OCI-LY7 (cell line): ENCODE results near the gene AFTPH. TPM values are rescaled to one million over a fixed set of nuclear protein-coding genes. Genes with fewer than 3 reads are reported as not detected.

ENCODE experiments used
- BruUV-seq: library from RNA; stranded (reverse); fragments of 400-500 nt; replicated peaks from 2 replicates; lab custom pipeline; 2021; lab: Mats Ljungman, UMichigan
- CTCF ChIA-PET: fragments of 300-600 bp; sonication (Branson Sonifier 250); formaldehyde crosslinking; loops from one replicate; lab custom pipeline; 2022; ENCODE audit warnings: antibody characterized with exemption; ENCODE audit not compliant: unreplicated experiment; lab: Charles Lee
- POLR2A ChIA-PET: fragments of 300-600 bp; sonication (Branson Sonifier 250); formaldehyde crosslinking; loops from one replicate; lab custom pipeline; 2022; ENCODE audit warnings: antibody characterized with exemption; lab: Charles Lee
- DNase-seq: peaks from one replicate; pipeline ENCODE4 v3.0.0-alpha.2; 2015; ENCODE audit warnings: low spot score
- H2AFZ ChIP-seq: fragments of 200-600 bp; sonication (generic), shearing (Covaris generic); 2 replicates; pipeline ENCODE4 v1.6.1; 2014; ENCODE audit warnings: mild to moderate bottlenecking, antibody characterized with exemption, low read length, moderate library complexity
- H3K27ac ChIP-seq: fragments of 200-600 bp; sonication (generic); 2 replicates; pipeline ENCODE4 v1.5.1; 2014; ENCODE audit warnings: mixed run types, low read depth, mild to moderate bottlenecking, moderate library complexity, low read length, inconsistent platforms; ENCODE audit not compliant: poor library complexity, severe bottlenecking
- H3K36me3 ChIP-seq: fragments of 200-600 bp; sonication (generic); 2 replicates; pipeline ENCODE4 v1.6.1; 2014; ENCODE audit warnings: mild to moderate bottlenecking, antibody characterized with exemption, low read length, moderate library complexity, mixed read lengths; ENCODE audit not compliant: insufficient read depth
- H3K4me1 ChIP-seq: fragments of 200-600 bp; sonication (generic); 2 replicates; pipeline ENCODE4 v1.5.1; 2014; ENCODE audit warnings: mild to moderate bottlenecking, low read length; ENCODE audit not compliant: insufficient read depth, poor library complexity, severe bottlenecking
- H3K4me2 ChIP-seq: fragments of 200-600 bp; sonication (generic); 2 replicates; pipeline ENCODE4 v1.6.1; 2014; ENCODE audit warnings: mild to moderate bottlenecking, low read length
- H3K4me3 ChIP-seq: fragments of 200-600 bp; sonication (generic); 2 replicates; pipeline ENCODE4 v1.5.1; 2014; ENCODE audit warnings: mild to moderate bottlenecking, low read depth, low read length; ENCODE audit not compliant: poor library complexity, severe bottlenecking
- H3K79me2 ChIP-seq: fragments of 200-600 bp; sonication (generic); 2 replicates; pipeline ENCODE4 v1.6.1; 2016; ENCODE audit warnings: low read depth, mild to moderate bottlenecking, low read length, moderate library complexity, mixed read lengths; ENCODE audit not compliant: insufficient read depth
- H3K9me2 ChIP-seq: fragments of 200-600 bp; sonication (generic); 2 replicates; pipeline ENCODE4 v1.6.1; 2016; ENCODE audit warnings: mild to moderate bottlenecking, low read length, mixed read lengths; ENCODE audit not compliant: insufficient read depth
- H3K9me3 ChIP-seq: fragments of 200-600 bp; sonication (generic); 2 replicates; pipeline ENCODE4 v1.6.1; 2014; ENCODE audit warnings: mild to moderate bottlenecking, mixed run types, low read length, mixed read lengths
- H4K20me1 ChIP-seq: fragments of 200-600 bp; sonication (generic); 2 replicates; pipeline ENCODE4 v1.6.1; 2014; ENCODE audit warnings: mild to moderate bottlenecking, antibody characterized with exemption, low read length, moderate library complexity, mixed read lengths; ENCODE audit not compliant: insufficient read depth
- EZH2phosphoT487 ChIP-seq: fragments of 200-600 bp; sonication (generic); IDR thresholded peaks from 2 replicates; pipeline ENCODE4 v1.6.1; 2018; ENCODE audit warnings: low read depth, borderline replicate concordance, mild to moderate bottlenecking, mixed run types, antibody characterized with exemption, low read length, moderate library complexity, mixed read lengths
- intact Hi-C: fragments of 100-400 bp; cut with micrococcal nuclease; formaldehyde crosslinking; loops from one replicate; pipeline ENCODE4 v1.10.0; 2022; ENCODE audit not compliant: unreplicated experiment
- total RNA-seq, 2 experiments: library from RNA; depleted of rRNA in 1 of 2; stranded (reverse); fragments of >200 nt in 1 of 2; shearing (Covaris generic) in 1 of 2; gene quantifications; 2 replicates each; pipeline ENCODE4 v1.2.3, GENCODE V29; 2014 to 2022
- TF ChIP-seq, protein P1 (sequence below): fragments of 200-600 bp; sonication (generic); conservative IDR thresholded peaks from 2 replicates; pipeline ENCODE4 v1.5.1; 2014; ENCODE audit warnings: mild to moderate bottlenecking, antibody characterized with exemption, low read length, moderate library complexity, mixed read lengths

Gene AFTPH
- total RNA-seq, 2 experiments from 2014 or later, result 30.0 to 40.6 TPM

DNA sequence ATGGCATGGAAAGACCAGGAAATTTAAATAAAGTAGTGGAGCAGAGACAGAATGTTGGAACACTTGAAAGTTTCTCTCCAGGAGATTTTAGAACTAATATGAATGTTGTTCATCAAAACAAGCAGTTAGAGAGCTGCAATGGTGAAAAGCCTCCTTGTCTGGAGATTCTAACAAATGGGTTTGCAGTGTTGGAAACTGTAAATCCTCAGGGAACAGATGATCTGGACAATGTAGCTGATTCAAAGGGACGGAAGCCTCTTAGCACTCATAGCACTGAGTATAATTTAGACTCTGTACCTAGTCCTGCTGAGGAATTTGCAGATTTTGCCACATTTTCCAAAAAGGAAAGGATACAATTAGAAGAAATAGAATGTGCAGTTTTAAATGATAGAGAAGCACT lies 27.7 kb downstream of the AFTPH start:
- no peaks in the 10 kb centered on the region for H4K20me1 ChIP-seq
- DNase-seq, result no peak
- ChIA-PET CTCF (no interaction called here), POLR2A (interaction anchor here (0.7 to 1.2 kb wide), 2 partner anchors 9 to 305 kb away, joined by 3 to 4 read pairs; no protein-coding TSS in a partner anchor)
- H2AFZ ChIP-seq, result no peak overlapping the region
- H3K9me2 ChIP-seq, result no peaks in the 10 kb centered on the region
- H3K9me3 ChIP-seq, result no peaks in the 10 kb centered on the region
- H3K4me1 ChIP-seq, result no peaks in the 10 kb centered on the region
- peaks cover 27% of the 10 kb centered on the region; the same call in 1 of the 2 replicates for H3K79me2 ChIP-seq
- H3K27ac ChIP-seq, result no peak overlapping the region
- BruUV-seq, result no TSS peak
- no peak overlapping the region for H3K4me2 ChIP-seq
- H3K4me3 ChIP-seq, result no peak overlapping the region
- TF ChIP-seq, protein P1, sequence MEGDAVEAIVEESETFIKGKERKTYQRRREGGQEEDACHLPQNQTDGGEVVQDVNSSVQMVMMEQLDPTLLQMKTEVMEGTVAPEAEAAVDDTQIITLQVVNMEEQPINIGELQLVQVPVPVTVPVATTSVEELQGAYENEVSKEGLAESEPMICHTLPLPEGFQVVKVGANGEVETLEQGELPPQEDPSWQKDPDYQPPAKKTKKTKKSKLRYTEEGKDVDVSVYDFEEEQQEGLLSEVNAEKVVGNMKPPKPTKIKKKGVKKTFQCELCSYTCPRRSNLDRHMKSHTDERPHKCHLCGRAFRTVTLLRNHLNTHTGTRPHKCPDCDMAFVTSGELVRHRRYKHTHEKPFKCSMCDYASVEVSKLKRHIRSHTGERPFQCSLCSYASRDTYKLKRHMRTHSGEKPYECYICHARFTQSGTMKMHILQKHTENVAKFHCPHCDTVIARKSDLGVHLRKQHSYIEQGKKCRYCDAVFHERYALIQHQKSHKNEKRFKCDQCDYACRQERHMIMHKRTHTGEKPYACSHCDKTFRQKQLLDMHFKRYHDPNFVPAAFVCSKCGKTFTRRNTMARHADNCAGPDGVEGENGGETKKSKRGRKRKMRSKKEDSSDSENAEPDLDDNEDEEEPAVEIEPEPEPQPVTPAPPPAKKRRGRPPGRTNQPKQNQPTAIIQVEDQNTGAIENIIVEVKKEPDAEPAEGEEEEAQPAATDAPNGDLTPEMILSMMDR, result no peak
- TF ChIP-seq EZH2phosphoT487, result no peak
- intact Hi-C loops, result no loop called here
- H3K36me3 ChIP-seq, result peaks cover 54% of the 10 kb centered on the region

DNA sequence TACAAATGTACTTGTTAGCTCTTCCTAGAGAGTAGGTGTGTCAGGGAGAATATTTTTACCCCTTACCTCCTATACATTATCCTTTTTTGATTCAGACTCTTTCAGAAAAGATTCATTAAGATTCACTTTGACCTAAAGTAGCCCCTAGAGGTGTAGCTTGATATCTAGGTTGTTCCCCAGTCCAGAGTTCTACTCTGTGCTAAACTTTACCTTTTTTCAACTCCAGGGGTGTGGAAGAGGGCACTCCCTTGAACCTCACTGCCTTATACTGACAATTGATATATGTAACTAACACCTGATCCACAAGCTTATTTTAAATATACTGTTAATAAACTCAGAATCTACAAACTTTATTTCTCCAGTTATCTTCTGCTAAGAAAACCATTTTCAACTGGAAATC lies 30.0 kb downstream of the AFTPH start:
- Histone ChIP-seq H4K20me1 (no peaks in the 10 kb centered on the region), H3K27ac (no peak overlapping the region), H3K4me3 (no peak overlapping the region), H2AFZ (no peak overlapping the region), H3K9me2 (no peaks in the 10 kb centered on the region), H3K36me3 (peaks cover 61% of the 10 kb centered on the region), H3K79me2 (peaks cover 15% of the 10 kb centered on the region; the same call in 1 of the 2 replicates), H3K9me3 (no peaks in the 10 kb centered on the region), H3K4me2 (no peak overlapping the region), H3K4me1 (no peaks in the 10 kb centered on the region)
- ChIA-PET POLR2A (interaction anchor here (0.6 to 1.5 kb wide), 4 partner anchors 8 to 227 kb away, joined by 3 to 6 read pairs (median 3); no protein-coding TSS in a partner anchor), CTCF (interaction anchor here (0.5 kb wide), 2 partner anchors 82 to 227 kb away, joined by 3 read pairs; no protein-coding TSS in a partner anchor)
- DNase-seq, result no peak
- TF ChIP-seq EZH2phosphoT487, result no peak
- TF ChIP-seq, protein P1, result no peak
- intact Hi-C loops, result no loop called here
- no TSS peak for BruUV-seq

DNA sequence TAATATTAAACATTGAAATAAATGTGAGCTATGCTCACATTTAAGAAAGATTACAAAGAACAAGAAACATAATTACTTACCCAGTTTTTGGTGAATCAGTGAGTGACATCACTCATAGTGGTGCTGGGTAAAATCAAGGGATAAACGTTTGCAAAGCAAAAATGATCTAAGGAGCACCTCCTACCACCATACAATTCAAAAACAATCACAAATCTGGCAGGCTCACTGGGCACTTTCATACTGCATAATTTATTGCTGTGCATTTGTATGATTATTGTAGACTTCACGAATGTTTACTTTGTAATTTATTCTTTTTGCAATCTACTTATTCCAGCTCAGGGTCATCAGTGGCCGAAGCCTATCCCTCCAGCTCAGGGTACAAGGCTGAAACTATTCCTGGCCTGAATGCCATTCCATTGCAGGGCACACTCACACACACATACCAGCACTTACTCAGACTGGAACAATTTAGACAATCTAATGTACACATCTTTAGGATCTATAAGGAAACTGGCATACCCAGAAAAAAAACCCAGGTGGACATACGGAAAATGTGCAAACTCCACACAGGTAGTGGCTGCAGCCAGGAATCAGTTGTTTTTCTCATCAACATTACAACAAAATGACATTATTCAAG lies 34.4 kb downstream of the AFTPH start:
- peaks cover 18% of the 10 kb centered on the region; the same call in 1 of the 2 replicates for H3K79me2 ChIP-seq

More for the DNA sequence above, 34.4 kb downstream of the AFTPH start:
- BruUV-seq, result no TSS peak
- CTCF ChIA-PET, result no interaction called here
- H2AFZ ChIP-seq, result no peak overlapping the region
- intact Hi-C loops, result no loop called here
- H4K20me1 ChIP-seq, result peaks cover 11% of the 10 kb centered on the region; the same call in 1 of the 2 replicates
- H3K4me1 ChIP-seq, result peaks cover 16% of the 10 kb centered on the region
- no peak overlapping the region for H3K27ac ChIP-seq
- H3K9me2 ChIP-seq, result no peaks in the 10 kb centered on the region
- H3K36me3 ChIP-seq, result peaks cover 34% of the 10 kb centered on the region
- POLR2A ChIA-PET, result interaction anchor here (0.5 to 2.3 kb wide), 7 partner anchors 8 to 228 kb away, joined by 3 to 16 read pairs (median 3); partner anchors contain the start of gene AFTPH
- no peak for DNase-seq
- TF ChIP-seq, protein P1, result no peak
- no peak for TF ChIP-seq EZH2phosphoT487
- no peak overlapping the region for H3K4me3 ChIP-seq
- no peaks in the 10 kb centered on the region for H3K9me3 ChIP-seq
- H3K4me2 ChIP-seq, result no peak overlapping the region
